Hematopoietic multipotent progenitor cell treated with erythropoietin and hydrocortisone succinate and interleukin-3 and kit ligand, for 17 days (in vitro differentiated cells): ENCODE data around the gene XKR3.
"Not testable (repeated sequence)": the region's sequence is repeated elsewhere in the genome, so short reads cannot be mapped to it uniquely, and the experiment has no call there.

Source experiments
- DNase-seq: peaks from one replicate; pipeline ENCODE4 v3.0.0-alpha.2; 2015; ENCODE audit warnings: low spot score

Gene XKR3

DNA sequence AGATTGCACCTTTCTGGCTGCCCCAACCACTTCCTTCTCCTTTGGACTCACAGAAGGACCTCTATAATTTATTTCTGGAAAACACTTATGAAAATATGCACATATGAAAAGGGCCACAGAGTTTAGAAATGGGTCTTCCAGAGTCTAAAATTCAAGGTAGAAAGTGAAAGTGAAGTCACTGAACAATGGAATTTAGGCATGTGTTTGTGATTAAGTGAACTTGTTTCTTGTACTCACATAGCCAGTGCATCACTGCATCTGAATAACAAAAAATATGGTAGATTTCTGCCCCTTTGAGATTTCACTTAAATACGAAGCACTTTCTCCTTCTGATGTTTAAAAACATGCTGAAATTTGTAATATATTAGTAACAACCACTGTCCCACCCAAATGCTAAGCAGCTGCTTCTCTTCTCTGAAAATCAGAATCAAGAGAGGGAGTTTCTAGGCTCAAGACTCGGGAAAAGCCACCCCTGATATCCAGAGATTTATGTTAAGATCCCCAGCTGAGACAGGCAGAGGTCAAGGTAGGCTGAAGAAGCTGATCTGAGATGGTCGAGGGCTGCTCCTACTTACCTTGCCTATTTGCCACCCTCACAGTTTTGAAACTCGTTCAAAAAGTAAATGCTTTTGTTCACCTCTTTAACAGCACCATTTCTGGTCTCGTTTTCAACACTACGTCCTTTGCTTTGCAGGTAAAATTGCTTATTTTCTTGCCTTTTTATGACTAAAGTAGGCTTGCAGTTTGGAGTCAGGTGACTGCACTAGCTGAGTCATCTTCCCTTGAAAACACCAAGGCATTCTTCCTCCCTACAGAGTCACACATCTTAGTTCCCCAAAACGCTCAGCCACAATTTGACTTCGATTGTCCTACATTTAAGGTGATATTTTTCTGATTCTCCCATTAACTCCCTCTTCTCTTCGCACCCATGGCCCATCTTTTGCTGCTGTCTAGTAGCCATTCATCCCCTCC, at the start of gene XKR3:
Gene XKR3, minus strand, starts transcription at position 696 of the 972 bp plus-strand sequence. CDS start 17,338 bp downstream, outside the sequence.
- no peak for DNase-seq

DNA sequence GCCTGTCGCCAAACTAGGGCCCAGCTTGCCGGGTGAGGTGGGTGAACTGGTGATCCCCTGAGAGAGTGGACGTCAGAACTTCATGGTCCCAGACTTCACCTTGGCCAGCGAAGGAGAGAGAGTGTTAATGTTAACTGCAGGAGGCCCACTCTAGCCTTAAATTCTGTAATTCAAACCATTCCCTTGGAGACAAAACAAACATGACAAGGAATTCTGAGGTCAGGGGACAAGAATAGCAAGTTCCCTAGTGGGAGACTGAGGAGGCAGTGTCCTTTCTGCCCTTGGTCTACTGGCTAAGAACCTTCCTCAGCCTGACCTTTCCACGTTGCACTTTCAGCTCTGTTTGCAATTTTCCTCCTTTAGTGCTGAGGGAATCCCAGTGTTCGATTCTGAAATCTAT, 44.4 kb upstream of the XKR3 start:
- DNase-seq, result not testable (repeated sequence)

DNA sequence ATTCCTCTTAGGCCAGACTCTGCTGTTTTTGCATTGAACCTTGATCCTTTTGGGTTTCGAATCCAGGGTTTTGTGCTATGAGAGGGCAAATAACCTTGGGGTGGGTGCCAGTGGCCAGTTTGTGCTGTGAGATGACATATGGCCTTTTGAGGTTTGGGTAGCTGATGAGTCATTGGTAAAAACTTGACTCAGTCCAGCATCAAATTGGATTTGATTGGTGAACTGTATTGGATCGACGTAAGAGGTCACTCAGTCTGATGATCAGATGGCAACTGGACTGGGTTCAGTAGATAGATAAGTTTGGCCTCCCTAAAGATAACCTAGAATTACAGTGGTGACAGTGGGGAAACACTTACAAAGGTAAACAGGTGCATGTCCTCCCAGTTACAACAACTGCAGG, 41.0 kb upstream of the XKR3 start:
- no peak for DNase-seq

DNA sequence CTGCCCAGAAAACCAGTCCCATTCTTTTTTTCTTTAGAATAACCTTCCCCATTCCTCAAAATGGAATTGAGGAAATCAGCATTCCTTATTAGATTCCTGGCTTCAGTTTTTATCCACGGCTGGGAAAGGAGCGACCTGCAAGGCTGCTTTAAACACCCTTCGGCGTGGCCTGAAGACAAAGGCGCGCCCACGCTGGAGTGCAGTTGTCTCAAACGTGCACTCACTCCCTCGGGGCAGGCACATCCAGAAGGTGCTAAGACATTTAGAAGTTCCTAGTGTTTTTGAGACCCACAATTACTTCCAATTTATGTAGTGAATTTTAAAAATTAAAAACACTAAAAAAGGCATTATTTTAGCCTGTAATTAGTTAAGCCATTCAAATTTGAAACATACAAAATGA, 31.6 kb upstream of the XKR3 start:
- not testable (repeated sequence) for DNase-seq

DNA sequence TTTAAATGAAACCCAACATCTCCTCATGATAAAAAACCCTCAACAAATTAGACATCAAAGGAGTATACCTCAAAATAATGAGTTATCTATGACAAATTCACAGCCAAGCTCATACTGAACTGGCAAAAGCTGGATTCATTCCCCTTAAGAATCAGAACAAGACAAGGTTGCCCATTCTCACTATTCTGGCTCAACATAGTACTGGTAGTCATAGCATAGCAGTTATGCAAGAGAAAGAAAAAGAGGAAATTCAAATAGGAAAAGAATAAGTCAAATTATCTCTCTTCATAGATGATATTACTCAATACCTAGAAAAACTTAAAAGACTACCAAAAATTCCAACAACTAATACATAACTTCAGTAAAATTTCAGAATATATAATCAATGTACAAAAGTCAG, 29.4 kb upstream of the XKR3 start:
- no peak for DNase-seq

DNA sequence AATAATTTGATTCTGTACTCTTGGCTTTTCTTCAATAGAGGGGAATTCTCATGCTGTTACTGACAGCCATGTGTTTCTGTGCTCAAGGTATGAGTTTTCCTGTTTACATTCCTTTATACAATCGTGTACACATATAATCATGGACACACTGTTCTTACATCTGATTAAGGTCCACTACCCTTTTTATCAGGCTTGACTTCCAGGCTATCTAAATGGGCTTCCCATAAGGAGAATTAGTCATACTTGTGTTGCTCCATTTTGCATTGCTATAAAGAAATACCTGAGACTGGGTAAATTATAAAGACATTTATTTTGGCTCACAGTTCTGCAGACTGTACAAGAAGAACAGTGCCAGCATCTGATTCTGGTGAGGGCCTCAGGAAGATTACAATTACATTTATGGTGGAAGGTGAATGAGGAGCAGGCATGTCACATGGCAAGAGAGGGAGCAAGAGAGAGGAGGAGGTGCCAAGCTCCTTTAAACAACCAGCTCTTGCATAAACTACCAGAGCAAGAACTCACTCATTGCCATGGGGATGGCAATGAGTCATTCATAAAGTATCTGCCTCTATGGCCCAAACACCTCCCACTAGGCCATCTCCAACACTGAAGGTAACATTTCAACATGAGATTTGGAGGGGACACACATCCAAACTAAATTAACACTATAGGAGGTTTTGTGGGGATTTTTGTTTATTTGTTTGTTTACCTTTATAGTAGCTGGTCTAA, 26.2 kb upstream of the XKR3 start:
- not testable (repeated sequence) for DNase-seq

DNA sequence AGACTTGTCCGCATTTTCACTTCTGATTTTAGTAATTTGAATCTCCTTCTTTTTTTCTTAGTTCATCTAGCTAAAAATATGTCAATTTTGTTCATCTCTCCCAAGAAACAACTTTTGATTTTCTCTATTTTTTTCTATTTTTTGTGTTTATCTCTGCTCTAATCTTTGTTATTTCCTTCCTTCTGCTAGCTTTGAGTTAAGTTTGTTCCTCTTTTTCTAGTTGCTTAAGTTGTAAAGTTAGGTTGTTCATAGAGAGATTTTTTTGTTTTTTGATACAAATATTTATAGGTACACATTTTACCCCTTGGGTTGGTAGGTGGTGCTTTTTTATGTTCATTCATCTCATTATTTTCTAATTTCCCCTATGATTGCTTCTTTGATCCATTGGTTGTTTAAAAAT, 22.1 kb upstream of the XKR3 start:
- DNase-seq, result no peak

DNA sequence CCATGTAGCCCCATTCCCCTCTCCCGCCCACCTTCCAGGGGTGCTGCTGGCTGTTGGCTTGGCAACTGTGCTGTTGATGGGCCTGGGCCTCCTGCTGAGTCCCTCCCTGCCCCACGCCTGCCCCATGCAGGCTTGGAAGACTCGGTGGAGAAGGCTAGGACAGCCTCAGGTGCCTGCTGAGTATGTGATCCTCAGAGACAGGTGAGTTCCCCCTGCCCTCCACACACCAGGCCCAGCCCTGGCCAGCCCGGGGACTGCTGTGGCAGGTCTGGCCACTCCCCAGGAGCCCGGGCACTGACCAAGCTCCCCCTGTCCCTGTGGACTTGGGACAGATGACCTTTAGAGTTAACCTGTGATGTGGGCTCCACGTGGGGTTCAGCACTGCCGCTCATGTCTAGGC, 20.7 kb upstream of the XKR3 start:
- no peak for DNase-seq

DNA sequence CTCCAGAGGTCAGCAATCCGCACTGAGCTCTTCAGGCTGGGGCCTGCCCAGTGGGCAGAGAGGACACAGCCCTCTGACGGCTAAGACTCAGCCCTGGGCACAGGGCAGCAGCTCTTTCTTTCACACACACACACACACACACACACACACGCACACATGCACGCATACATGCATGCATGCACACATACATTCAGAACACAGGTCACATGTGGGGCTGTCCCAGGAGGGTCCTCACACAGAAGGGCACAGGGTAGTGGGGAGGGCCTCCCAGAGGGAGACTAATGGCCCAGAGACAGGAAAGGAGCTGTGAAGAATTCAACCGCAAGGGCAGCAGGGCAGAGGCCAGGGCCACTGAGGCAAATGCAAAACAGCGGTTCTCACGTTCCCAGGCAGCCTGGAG, 20.3 kb upstream of the XKR3 start:
- no peak for DNase-seq

DNA sequence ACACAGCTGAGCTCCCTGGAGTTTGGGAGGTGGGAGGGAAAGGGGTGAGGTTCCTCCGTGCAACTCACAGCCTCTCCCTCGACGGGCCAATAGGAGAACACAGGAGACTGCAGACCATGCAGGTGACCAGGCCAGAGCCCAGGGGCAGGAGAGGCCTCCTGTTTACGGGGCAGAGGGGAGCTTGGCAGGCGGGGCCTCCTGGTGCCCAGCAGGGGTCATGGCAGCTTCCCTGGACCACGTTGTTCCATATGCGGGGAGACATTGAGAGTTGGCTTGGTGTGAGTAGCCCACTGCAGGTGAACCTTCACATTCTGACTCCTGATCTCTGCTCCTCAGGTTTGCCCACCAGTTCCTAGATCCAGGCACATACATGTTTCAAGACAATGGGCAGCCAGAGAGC, 19.3 kb upstream of the XKR3 start:
- DNase-seq, result no peak

DNA sequence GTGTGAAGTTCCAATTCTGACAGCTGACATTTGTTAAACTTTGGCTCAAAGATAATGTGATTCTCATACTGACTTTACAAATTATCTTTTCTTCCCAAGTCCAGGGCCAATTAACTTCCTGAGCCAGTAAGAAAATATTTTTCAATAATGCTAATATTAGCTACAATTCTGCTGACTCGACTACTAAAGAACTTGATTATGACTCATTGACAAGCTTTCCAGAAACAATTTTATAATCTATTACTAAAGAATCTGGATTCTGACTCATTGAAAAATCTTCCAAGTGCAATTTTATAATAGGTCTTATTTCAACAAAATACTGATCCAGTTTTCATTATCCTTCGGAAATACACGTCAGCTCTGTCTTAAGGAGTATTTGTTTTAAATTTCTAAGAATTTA, 12.9 kb upstream of the XKR3 start:
- no peak for DNase-seq

DNA sequence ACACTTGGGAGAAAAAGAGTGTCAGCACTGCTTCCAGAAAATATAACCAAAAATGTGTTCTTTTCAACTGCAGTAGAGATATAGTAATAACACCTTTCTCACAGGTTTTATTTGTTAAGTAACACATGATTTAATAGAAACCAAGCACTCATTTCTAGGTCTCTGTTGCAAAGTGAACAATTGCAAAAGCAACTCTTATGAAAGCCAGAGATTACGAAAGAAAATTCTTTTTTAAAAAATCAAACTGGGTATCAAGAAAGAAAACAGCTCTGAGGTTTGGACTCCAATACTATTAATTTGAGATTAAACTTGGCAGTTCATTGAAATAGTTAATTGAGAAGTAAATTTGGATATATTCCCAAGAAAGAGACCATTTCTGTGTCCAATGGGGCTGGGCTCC, 9.8 kb upstream of the XKR3 start:
- DNase-seq, result no peak

DNA sequence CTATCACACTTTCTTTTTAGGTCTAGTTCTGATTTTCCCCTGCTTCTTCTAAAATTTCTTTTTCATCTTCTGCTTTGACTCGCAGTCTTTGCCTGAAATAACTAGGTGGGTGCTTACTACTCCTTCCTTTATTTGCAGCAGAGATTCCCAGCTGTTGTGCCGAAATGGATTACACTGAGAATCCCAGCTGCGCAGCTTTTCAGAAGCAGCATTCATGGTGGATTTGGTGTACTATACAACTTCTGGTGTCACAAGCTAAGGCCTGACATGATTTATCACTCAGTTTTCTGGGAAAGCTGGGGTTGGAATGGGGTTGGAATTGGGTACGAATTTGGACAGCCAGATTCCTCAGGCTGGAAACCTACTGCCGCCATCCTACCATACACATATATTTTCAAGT, 6.0 kb upstream of the XKR3 start:
- DNase-seq, result no peak

DNA sequence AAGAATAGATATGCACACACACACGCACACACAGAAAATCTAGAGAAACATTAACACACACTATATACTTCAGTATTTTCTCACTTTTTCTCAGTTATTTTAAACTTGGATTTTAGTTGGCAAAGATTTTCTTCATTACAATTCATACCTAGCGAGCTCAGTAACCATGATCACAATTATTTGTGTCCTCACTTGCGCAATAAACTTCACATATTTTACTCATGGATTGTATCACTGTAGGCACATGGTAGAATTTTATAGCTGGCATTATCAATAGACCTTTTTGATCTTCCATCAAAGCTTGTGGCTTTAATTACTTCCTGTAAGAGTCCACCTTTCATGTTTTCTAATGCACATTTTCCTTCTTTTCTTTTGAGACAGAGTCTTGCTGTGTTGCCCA, 4.8 kb upstream of the XKR3 start:
- DNase-seq, result no peak

DNA sequence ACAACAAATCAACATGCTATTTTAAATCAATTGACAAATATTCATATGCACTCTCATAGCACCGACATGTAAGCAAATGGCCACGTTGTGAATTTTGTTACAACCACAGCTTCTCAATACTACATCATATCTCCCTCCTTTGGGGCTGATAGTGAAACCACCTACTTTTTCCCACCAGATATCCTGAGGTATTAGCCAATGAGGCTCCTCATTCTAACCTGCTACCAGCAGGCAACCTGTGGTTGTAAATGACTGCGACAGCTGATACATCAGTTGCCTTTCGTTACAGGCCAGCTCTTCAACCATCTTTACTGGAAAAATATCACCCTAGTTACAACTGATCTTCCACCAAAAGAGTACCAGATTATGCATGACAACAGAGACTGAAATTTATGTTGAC, 3.7 kb upstream of the XKR3 start:
- DNase-seq, result no peak

DNA sequence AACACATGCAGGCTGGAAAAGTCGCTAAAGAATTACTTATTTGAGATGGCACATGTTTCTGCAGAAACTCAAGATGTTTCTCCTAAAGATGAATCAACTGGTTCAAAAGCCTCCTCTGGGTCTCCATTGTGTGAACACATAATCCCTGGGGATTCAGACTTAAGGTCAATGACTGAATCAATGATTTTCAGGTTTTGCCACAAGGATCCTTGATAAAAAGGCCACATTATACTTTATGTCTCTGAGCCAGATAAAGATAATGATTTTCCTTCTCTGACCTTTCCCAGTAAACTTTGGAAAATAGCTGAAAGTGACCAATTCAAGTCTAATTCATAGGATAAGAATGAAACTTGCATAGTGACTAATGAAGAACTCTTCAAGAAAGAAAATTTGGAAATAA, 2.3 kb upstream of the XKR3 start:
- no peak for DNase-seq

DNA sequence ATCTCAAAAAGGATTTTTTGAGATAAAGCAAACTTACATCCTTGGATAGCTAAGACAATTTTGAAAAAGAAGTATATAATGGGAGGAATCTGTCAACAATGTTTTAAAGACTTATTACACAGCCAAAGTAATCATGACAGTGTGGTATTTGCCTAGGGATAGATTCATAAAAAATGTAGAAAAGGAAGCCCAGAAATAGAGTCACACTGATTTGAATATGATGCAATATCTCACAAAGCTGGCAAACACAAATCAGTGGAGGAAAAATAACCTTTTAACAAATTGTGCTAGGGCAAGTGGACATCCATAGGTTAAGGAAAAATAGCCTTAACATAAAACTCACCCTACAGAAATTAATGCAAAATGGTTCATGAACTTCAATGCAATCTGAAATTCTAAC, 6.0 kb downstream of the XKR3 start:
- DNase-seq, result no peak

DNA sequence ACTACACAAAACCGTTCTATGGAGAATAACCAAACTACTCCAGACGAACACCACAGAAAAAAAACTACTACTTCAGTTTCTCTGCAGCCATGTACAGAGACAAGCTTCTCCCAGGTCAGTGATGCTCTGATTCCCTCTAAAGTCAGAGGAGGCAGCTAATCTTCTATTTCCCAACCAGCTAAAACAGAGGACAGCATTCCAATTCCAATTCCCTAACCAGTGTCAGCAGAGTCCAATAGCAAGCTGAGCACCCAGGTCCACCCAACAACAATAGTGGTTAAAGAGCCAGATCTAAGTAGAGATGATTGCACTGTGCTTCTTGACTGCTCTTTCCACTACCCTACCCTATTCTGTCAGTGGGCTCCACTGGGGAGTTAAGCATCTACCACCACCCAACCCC, 6.7 kb downstream of the XKR3 start:
- no peak for DNase-seq

DNA sequence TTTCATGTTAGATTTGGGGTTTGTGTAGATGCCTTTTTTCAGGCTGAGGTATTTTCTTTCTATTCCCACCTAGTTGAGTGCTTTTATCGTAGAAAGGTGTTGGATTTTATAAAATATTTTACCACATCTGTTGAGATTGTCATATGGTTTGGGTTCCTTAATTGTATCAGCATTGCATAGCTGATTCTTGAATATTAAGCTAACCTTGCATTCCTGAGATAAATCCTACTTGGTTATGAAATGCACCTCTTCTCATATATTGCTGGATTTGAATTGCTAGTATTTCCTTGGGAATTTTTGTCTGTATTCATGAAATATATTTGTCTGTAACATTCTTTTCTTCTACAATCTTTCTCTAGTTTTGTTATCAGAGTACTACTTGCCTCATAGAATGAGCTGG, 10.1 kb downstream of the XKR3 start:
- no peak for DNase-seq

DNA sequence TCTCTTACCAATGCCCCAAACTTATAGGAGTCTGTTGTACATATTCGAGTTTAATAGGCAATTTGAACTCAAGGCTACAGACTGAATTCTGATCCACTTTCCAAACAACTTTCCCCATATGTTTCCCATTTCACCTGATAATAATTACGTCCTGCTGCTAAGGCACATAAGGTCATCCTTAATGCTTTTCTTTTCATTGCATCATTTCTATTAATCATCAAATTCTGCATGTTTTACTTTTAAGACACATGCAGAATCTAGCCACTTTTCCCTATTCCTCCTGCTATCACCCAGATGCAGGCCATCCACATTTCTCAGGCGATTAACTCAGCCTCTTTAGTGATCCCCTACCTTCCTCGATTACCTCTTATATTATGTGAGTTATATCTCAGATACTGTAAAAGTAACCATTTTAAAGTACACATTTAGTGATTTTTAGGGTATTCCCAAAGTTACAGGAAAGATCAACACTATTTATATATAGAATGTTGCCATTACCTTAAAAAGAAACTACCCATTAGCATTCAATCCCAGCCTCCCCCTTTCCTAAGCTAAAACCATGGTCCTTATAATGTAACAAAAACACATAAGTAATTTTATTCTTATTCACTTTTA, 14.9 kb downstream of the XKR3 start:
- no peak for DNase-seq

DNA sequence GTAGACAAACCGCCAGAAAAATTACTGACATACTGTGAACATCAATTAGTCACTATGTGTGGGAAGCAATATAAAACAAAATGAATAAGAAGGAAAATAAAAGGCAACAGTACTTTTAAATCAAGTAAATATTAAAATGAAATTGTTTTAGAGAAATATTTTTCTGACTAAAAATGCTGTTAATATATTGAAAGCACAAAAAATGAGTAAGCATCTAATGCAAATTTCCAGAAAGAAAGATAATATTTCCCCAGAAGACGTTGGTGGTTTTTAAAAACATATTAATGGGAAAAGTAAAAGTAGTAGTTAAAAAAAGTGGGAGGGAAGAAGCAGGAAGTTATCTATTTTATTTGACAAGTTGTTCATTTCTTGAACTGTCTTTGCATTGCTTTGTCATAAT, 16.5 kb downstream of the XKR3 start:
- no peak for DNase-seq

DNA sequence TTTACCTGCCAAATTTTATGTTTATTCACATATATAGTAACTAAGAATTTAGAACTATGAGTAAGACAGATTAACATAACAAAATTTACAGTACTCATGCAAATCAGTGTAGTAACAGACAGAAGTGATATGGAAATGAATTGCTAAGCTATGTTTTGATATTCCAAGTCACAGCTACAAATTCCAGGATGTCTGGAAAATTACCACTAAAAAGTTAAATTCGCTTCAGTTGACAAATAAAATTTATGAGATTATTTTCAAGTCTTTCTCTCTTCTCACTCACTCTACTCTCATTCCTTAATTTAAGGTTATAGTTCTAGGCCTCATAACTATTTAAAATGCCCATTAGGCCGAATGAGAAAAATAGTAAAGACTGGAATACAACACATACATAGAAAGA, 18.1 kb downstream of the XKR3 start:
- DNase-seq, result no peak

DNA sequence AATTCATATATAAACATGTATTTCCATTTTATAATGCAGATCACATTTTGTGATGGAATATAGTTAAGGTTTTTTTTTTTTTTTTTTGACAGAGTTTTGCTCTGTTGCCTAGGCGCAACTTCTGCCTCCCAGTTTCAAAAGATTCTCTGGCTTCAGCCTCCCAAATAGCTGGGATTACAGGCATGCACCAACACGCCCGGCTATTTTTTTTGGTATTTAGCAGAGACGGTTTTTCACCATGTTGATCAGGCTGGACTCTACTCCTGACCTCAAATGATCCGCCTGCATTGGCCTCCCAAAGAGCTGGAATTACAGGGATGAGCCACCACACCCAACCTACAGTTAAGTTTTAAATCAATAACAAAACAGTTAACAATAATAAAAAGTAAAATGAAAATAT, 18.8 kb downstream of the XKR3 start:
- no peak for DNase-seq
